Mesothelial cell of epicardium (in vitro differentiated cells): ENCODE results near the gene EEF1B2. TPM values are rescaled to one million over a fixed set of nuclear protein-coding genes. Genes with fewer than 3 reads are reported as not detected.
"Not testable (repeated sequence)": the region's sequence is repeated elsewhere in the genome, so short reads cannot be mapped to it uniquely, and the experiment has no call there.

Experiments used
- DNase-seq, 2 experiments: peaks; one replicate each; pipeline ENCODE4 v3.0.0; 2021; ENCODE audit warnings: low spot score in 2 of 2; ENCODE audit not compliant: unreplicated experiment in 2 of 2
- H3K27ac Mint-ChIP-seq: 2 replicates; pipeline ENCODE4 v1.8.0; 2021; ENCODE audit warnings: mixed read lengths
- H3K27me3 Mint-ChIP-seq: 2 replicates; pipeline ENCODE4 v1.8.0; 2021; ENCODE audit warnings: low read depth, mixed read lengths
- H3K36me3 Mint-ChIP-seq: 2 replicates; pipeline ENCODE4 v1.8.0; 2021; ENCODE audit warnings: mixed read lengths
- H3K4me1 Mint-ChIP-seq: 2 replicates; pipeline ENCODE4 v1.8.0; 2021; ENCODE audit warnings: mixed read lengths
- H3K4me3 Mint-ChIP-seq: 2 replicates; pipeline ENCODE4 v1.8.0; 2021; ENCODE audit warnings: mild to moderate bottlenecking, moderate library complexity, mixed read lengths
- H3K9me3 Mint-ChIP-seq: 2 replicates; pipeline ENCODE4 v1.8.0; 2021; ENCODE audit warnings: mixed read lengths
- total RNA-seq: library from RNA; stranded (reverse); gene quantifications from 3 replicates; pipeline ENCODE4 v1.2.1, GENCODE V29; 2021
- TF ChIP-seq, protein P1 (sequence below): fragments of 200-600 bp; sonication (generic); IDR thresholded peaks from one replicate; pipeline ENCODE4 v1.5.0; 2021; ENCODE audit warnings: antibody characterized with exemption; ENCODE audit not compliant: unreplicated experiment

The EEF1B2 gene
- total RNA-seq, 1 donor from 2014 or later = 483 TPM

DNA sequence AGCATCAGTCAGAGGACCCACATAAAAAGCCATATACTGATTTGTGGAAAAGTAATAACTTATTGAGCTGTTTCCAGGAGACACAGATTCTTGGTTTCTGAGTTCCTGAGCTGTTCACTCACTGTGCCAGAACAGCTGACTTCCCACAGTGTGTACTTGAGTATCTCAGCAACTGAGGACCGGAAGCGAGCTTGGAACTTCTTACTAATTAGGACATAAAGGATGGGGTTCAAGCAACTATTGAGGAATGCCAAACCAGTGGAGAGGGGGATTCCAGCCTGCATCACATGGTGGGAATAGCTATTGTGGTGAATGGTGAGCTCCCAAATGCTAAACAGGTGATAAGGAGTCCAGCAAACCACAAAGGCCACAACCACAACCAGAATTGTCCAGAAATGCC, 16.4 kb downstream of the EEF1B2 start:
- TF ChIP-seq, protein P1, sequence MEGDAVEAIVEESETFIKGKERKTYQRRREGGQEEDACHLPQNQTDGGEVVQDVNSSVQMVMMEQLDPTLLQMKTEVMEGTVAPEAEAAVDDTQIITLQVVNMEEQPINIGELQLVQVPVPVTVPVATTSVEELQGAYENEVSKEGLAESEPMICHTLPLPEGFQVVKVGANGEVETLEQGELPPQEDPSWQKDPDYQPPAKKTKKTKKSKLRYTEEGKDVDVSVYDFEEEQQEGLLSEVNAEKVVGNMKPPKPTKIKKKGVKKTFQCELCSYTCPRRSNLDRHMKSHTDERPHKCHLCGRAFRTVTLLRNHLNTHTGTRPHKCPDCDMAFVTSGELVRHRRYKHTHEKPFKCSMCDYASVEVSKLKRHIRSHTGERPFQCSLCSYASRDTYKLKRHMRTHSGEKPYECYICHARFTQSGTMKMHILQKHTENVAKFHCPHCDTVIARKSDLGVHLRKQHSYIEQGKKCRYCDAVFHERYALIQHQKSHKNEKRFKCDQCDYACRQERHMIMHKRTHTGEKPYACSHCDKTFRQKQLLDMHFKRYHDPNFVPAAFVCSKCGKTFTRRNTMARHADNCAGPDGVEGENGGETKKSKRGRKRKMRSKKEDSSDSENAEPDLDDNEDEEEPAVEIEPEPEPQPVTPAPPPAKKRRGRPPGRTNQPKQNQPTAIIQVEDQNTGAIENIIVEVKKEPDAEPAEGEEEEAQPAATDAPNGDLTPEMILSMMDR = no peak
- no peak overlapping the region for H3K27ac Mint-ChIP-seq
- H3K9me3 Mint-ChIP-seq = no peaks in the 10 kb centered on the region
- H3K27me3 Mint-ChIP-seq = no peaks in the 10 kb centered on the region
- H3K4me1 Mint-ChIP-seq = no peaks in the 10 kb centered on the region
- H3K4me3 Mint-ChIP-seq = no peak overlapping the region
- H3K36me3 Mint-ChIP-seq = no peaks in the 10 kb centered on the region
- no peak for DNase-seq

DNA sequence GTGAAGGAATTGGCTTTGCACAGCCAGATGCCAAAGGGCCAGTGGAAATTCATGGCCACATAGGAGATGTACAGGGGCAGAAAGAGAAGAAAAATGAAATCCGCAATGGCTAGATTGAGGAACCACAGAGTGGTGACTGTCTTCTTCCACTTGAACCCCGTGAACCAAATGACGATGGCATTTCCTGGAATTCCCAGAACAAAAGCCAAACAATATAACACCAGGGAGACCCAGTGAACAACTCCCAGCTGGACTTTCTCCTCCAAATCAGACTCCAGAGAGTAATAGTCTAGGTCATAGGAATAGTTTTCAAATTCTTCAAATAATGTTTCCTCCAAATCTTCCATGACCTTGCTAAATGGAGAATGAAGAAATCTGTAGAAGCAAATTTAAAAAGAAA, 17.2 kb downstream of the EEF1B2 start:
- TF ChIP-seq, protein P1 = no peak
- no peak overlapping the region for H3K27ac Mint-ChIP-seq
- no peaks in the 10 kb centered on the region for H3K36me3 Mint-ChIP-seq

GRCh38 chr2:206181526-206181925, 21.8 kb downstream of the EEF1B2 start:
- not testable (repeated sequence) for H3K9me3 Mint-ChIP-seq, DNase-seq, H3K4me3 Mint-ChIP-seq, H3K4me1 Mint-ChIP-seq, H3K27me3 Mint-ChIP-seq, H3K27ac Mint-ChIP-seq, H3K36me3 Mint-ChIP-seq

More for the DNA sequence above, 17.2 kb downstream of the EEF1B2 start:
- no peak for DNase-seq
- Mint-ChIP-seq H3K27me3 (no peaks in the 10 kb centered on the region), H3K9me3 (no peaks in the 10 kb centered on the region), H3K4me1 (no peaks in the 10 kb centered on the region), H3K4me3 (no peak overlapping the region)

DNA sequence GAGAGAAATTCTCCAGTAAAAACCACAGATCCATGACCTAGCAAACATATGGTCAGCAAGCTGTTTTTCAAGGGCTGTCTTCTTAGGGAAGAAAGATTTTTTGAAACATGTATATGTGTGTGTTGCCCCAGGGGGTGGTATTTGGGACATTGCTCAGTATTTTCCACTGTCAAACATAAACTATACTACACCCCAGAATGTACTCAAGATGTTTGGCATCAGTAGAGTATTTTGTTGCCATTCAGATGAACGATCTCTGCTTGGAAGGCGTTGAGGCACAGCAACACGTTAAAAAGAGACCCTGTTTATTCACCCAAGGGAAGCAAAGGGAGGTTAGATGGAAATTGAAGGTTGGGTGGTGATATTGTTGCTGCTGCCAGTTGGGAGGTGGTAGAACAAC, 30.0 kb downstream of the EEF1B2 start:
- Mint-ChIP-seq H3K4me3 (no peak overlapping the region), H3K4me1 (no peaks in the 10 kb centered on the region), H3K36me3 (no peaks in the 10 kb centered on the region), H3K27ac (no peak overlapping the region), H3K27me3 (peaks cover 3% of the 10 kb centered on the region), H3K9me3 (no peaks in the 10 kb centered on the region)
- no peak for DNase-seq
- TF ChIP-seq, protein P1 = no peak

- no peak for DNase-seq
- peaks cover 3% of the 10 kb centered on the region for H3K27me3 Mint-ChIP-seq
- no peaks in the 10 kb centered on the region for H3K4me1 Mint-ChIP-seq
- no peaks in the 10 kb centered on the region for H3K36me3 Mint-ChIP-seq
- no peaks in the 10 kb centered on the region for H3K9me3 Mint-ChIP-seq
- TF ChIP-seq, protein P1 = no peak
- no peak overlapping the region for H3K27ac Mint-ChIP-seq
- no peak overlapping the region for H3K4me3 Mint-ChIP-seq
Observed at GRCh38 chr2:206190111-206190510, 30.4 kb downstream of the EEF1B2 start.

- no peaks in the 10 kb centered on the region for H3K4me1 Mint-ChIP-seq
- no peak for DNase-seq
- H3K9me3 Mint-ChIP-seq = no peaks in the 10 kb centered on the region
- no peak overlapping the region for H3K4me3 Mint-ChIP-seq
- no peak overlapping the region for H3K27ac Mint-ChIP-seq
- H3K36me3 Mint-ChIP-seq = no peaks in the 10 kb centered on the region
- TF ChIP-seq, protein P1 = no peak
- peaks cover 3% of the 10 kb centered on the region for H3K27me3 Mint-ChIP-seq
Observed at GRCh38 chr2:206190689-206191088, 31.0 kb downstream of the EEF1B2 start.
